HCT116 (cell line): ENCODE results near the gene TCF12. TPM values are rescaled to one million over a fixed set of nuclear protein-coding genes. Genes with fewer than 3 reads are reported as not detected.

Source experiments
- ATAC-seq: fragments of 200-7000 bp; cut with Tn5 transposase; 2 replicates; pipeline ENCODE4 v1.9.1; 2020; ENCODE audit warnings: mild to moderate bottlenecking, moderate library complexity
- BruUV-seq: library from RNA; stranded (reverse); fragments of 400-500 nt; replicated peaks from 2 replicates; lab custom pipeline; 2021; lab: Mats Ljungman, UMichigan
- CTCF ChIA-PET: fragments of 300-600 bp; sonication (Branson Sonifier 250); formaldehyde crosslinking; loops from one replicate; lab custom pipeline; 2021; ENCODE audit warnings: antibody characterized with exemption; lab: Charles Lee
- POLR2A ChIA-PET: fragments of 300-600, 350-600 bp; sonication (Branson Sonifier 250); formaldehyde crosslinking; loops from one replicate; lab custom pipeline; 2021; ENCODE audit warnings: antibody characterized with exemption; lab: Charles Lee
- RAD21 ChIA-PET, 2 experiments: fragments of 300-600 bp; sonication (Branson Sonifier 250); formaldehyde crosslinking; loops; one replicate each; lab custom pipeline; 2023; ENCODE audit warnings: low total read pairs in 2 of 2; ENCODE audit not compliant: uncharacterized antibody in 2 of 2, unreplicated experiment in 2 of 2, low non-redundant PET in 1 of 2; lab: Charles Lee
- DNase-seq: peaks from one replicate; pipeline ENCODE4 v3.0.0-alpha.2; 2010; ENCODE audit warnings: low read depth, low spot score
- H2AFZ ChIP-seq: fragments of 200-600 bp; shearing (Covaris generic), sonication (generic); 2 replicates; pipeline ENCODE4 v1.6.1; 2017; ENCODE audit warnings: low read depth, mixed run types, mixed read lengths, antibody characterized with exemption, low read length; ENCODE audit not compliant: poor library complexity, severe bottlenecking
- H3K27ac ChIP-seq: 2 replicates; pipeline ENCODE4 v1.5.1; 2012; ENCODE audit warnings: low read depth, low read length
- H3K27me3 ChIP-seq: fragments of 200-600 bp; sonication (generic); 2 replicates; pipeline ENCODE4 v1.6.1; 2016; ENCODE audit warnings: mixed run types, low read length, mixed read lengths; ENCODE audit not compliant: insufficient read depth
- H3K36me3 ChIP-seq, 2 experiments: fragments of 200-500 bp in 1 of 2; fragments of 200-600 bp in 1 of 2; sonication (Bioruptor generic) in 1 of 2; sonication (generic) in 1 of 2; 2 replicates each; pipeline versions ENCODE4 v1.5.1 to v1.6.1; 2014 to 2016; ENCODE audit warnings: low read length in 2 of 2, inconsistent platforms in 1 of 2, mixed read lengths in 1 of 2, mixed run types in 1 of 2; ENCODE audit not compliant: insufficient read depth in 2 of 2, control insufficient read depth in 1 of 2
- H3K4me1 ChIP-seq, 2 experiments: fragments of 200-600 bp in 1 of 2; sonication (generic) in 1 of 2; 2 replicates each; pipeline versions ENCODE4 v1.5.1 to v1.6.1; 2012 to 2017; ENCODE audit warnings: low read length in 2 of 2, inconsistent platforms in 1 of 2, mild to moderate bottlenecking in 1 of 2, mixed read lengths in 1 of 2, mixed run types in 1 of 2, moderate library complexity in 1 of 2; ENCODE audit not compliant: insufficient read depth in 2 of 2, control insufficient read depth in 1 of 2
- H3K4me2 ChIP-seq: fragments of 200-600 bp; sonication (generic); 2 replicates; pipeline ENCODE4 v1.6.1; 2017; ENCODE audit warnings: mixed run types, low read length, mixed read lengths
- H3K4me3 ChIP-seq, 2 experiments: fragments of 200-600 bp in 1 of 2; sonication (generic) in 1 of 2; replicated peaks in 1 of 2; 2 replicates each; pipeline ENCODE4 v1.5.1; 2011 to 2016; ENCODE audit warnings: low read length in 2 of 2, control low read depth in 1 of 2, low read depth in 1 of 2, mild to moderate bottlenecking in 1 of 2, mixed read lengths in 1 of 2, mixed run types in 1 of 2
- H3K79me2 ChIP-seq: fragments of 200-600 bp; sonication (generic); 2 replicates; pipeline ENCODE4 v1.6.1; 2017; ENCODE audit warnings: mild to moderate bottlenecking, mixed run types, low read length, moderate library complexity, mixed read lengths; ENCODE audit not compliant: insufficient read depth
- H3K9ac ChIP-seq: fragments of 200-600 bp; sonication (generic); 2 replicates; pipeline ENCODE4 v1.6.1; 2016; ENCODE audit warnings: low read length, mixed read lengths
- H3K9me2 ChIP-seq: fragments of 200-600 bp; sonication (generic), shearing (Covaris generic); 2 replicates; pipeline ENCODE4 v1.6.1; 2017; ENCODE audit warnings: mixed run types, mild to moderate bottlenecking, moderate library complexity; ENCODE audit not compliant: insufficient read depth
- H3K9me3 ChIP-seq, 2 experiments: fragments of 200-500 bp in 1 of 2; fragments of 200-600 bp in 1 of 2; sonication (Bioruptor generic) in 1 of 2; sonication (generic) in 1 of 2; 2 replicates each; pipeline ENCODE4 v1.6.1; 2014 to 2017; ENCODE audit warnings: low read length in 2 of 2, mixed read lengths in 2 of 2, inconsistent platforms in 1 of 2, low read depth in 1 of 2, mild to moderate bottlenecking in 1 of 2, mixed run types in 1 of 2, moderate library complexity in 1 of 2; ENCODE audit not compliant: control insufficient read depth in 1 of 2, insufficient read depth in 1 of 2
- H4K20me1 ChIP-seq: fragments of 200-600 bp; sonication (generic), shearing (Covaris generic); 2 replicates; pipeline ENCODE4 v1.6.1; 2017; ENCODE audit warnings: mixed run types, mild to moderate bottlenecking, moderate library complexity; ENCODE audit not compliant: insufficient read depth
- CBX3 ChIP-seq: IDR thresholded peaks from 2 replicates; pipeline ENCODE4 v1.6.1; 2012; ENCODE audit warnings: low read depth
- CEBPB ChIP-seq: IDR thresholded peaks from 2 replicates; pipeline ENCODE4 v1.6.1; 2012; ENCODE audit warnings: low read depth
- EGR1 ChIP-seq: IDR thresholded peaks from 2 replicates; pipeline ENCODE4 v1.6.1; 2012; ENCODE audit warnings: low read depth
- ELF1 ChIP-seq: IDR thresholded peaks from 2 replicates; pipeline ENCODE4 v1.6.1; 2012; ENCODE audit warnings: low read depth, borderline replicate concordance
- EZH2phosphoT487 ChIP-seq: fragments of 200-600 bp; IDR thresholded peaks from 2 replicates; pipeline ENCODE4 v1.6.1; 2018; ENCODE audit warnings: antibody characterized with exemption, borderline replicate concordance
- FOSL1 ChIP-seq: IDR thresholded peaks from 2 replicates; pipeline ENCODE4 v1.6.1; 2012; ENCODE audit warnings: low read depth
- MAX ChIP-seq: IDR thresholded peaks from 2 replicates; pipeline ENCODE4 v1.6.1; 2012
- POLR2A ChIP-seq: IDR thresholded peaks from 2 replicates; pipeline ENCODE4 v1.7.0; 2011; ENCODE audit warnings: borderline replicate concordance; ENCODE audit not compliant: insufficient read depth, insufficient read length; ENCODE audit errors: extremely low read depth
- RAD21 ChIP-seq: IDR thresholded peaks from 2 replicates; pipeline ENCODE4 v1.6.1; 2012; ENCODE audit warnings: low read depth, mild to moderate bottlenecking
- REST ChIP-seq: IDR thresholded peaks from 2 replicates; pipeline ENCODE4 v1.6.1; 2012; ENCODE audit warnings: low read depth
- SIN3A ChIP-seq: IDR thresholded peaks from 2 replicates; pipeline ENCODE4 v1.6.1; 2012; ENCODE audit warnings: low read depth
- SP1 ChIP-seq: IDR thresholded peaks from 2 replicates; pipeline ENCODE4 v1.6.1; 2012; ENCODE audit warnings: low read depth
- SRF ChIP-seq: IDR thresholded peaks from 2 replicates; pipeline ENCODE4 v1.6.1; 2012; ENCODE audit warnings: low read depth
- TCF7L2 ChIP-seq: IDR thresholded peaks from 2 replicates; pipeline ENCODE4 v1.7.0; 2011; ENCODE audit warnings: borderline replicate concordance, inconsistent platforms; ENCODE audit not compliant: insufficient read depth, insufficient read length; ENCODE audit errors: extremely low read depth
- YY1 ChIP-seq: IDR thresholded peaks from 2 replicates; pipeline ENCODE4 v1.6.1; 2011; ENCODE audit warnings: low read length, low read depth, moderate library complexity, mild to moderate bottlenecking; ENCODE audit not compliant: insufficient replicate concordance; ENCODE audit errors: extremely low read depth
- ZFX ChIP-seq: fragments of 450-650 bp; IDR thresholded peaks from 2 replicates; pipeline ENCODE4 v1.6.1; 2017
- ZNF274 ChIP-seq: fragments of 200-500 bp; sonication (Bioruptor generic); IDR thresholded peaks from 2 replicates; pipeline ENCODE4 v1.6.1; 2014; ENCODE audit warnings: mild to moderate bottlenecking, low read depth, low read length, inconsistent platforms
- intact Hi-C: fragments of 100-400 bp; cut with micrococcal nuclease; formaldehyde crosslinking; loops from 2 replicates; pipeline ENCODE4 v1.10.0; 2022
- total RNA-seq: library from RNA; stranded (reverse); gene quantifications from one replicate; pipeline ENCODE4 v1.2.1, GENCODE V29; 2021; ENCODE audit not compliant: unreplicated experiment
- TF ChIP-seq, protein P1 (sequence below): IDR thresholded peaks from 2 replicates; pipeline ENCODE4 v1.6.1; 2012

The TCF12 gene
- total RNA-seq, 1 experiment from 2014 or later, result 71.6 TPM

DNA sequence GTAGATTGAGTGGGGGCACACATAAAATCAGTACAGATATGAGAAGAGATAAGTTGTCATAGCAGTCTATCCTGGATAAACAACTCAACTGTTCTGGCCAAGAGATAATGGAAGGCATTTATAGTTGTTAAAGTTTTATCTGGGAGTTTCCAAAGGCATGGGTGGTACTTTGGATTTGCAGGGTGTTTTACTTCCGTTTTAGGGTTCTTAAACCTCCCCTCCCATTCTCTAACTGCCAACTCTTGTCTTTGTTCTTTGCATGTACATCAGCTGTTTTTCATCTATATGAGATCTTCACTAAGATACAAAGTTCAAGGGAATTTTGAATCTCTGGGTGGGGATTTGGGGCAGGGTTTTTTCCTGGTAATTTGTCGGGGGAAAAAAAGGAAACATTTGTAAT lies 283.1 kb downstream of the TCF12 start:
- intact Hi-C loops, result no loop called here
- CTCF ChIA-PET, result no interaction called here
- Histone ChIP-seq H3K9ac (no peak overlapping the region), H3K9me3 (no peaks in the 10 kb centered on the region), H3K4me1 (no peaks in the 10 kb centered on the region), H3K4me2 (no peak overlapping the region), H3K27ac (no peak overlapping the region), H4K20me1 (no peaks in the 10 kb centered on the region), H3K4me3 (no peak overlapping the region), H2AFZ (no peak overlapping the region), H3K9me2 (no peaks in the 10 kb centered on the region), H3K36me3 (no peaks in the 10 kb centered on the region), H3K27me3 (no peaks in the 10 kb centered on the region), H3K79me2 (no peaks in the 10 kb centered on the region)
- POLR2A ChIA-PET, result no interaction called here
- ATAC-seq (no peak), DNase-seq (no peak)
- TF ChIP-seq CBX3 (no peak), EGR1 (no peak), SRF (no peak), YY1 (no peak), ZFX (no peak), EZH2phosphoT487 (no peak), RAD21 (no peak), ZNF274 (no peak), POLR2A (no peak), TCF7L2 (no peak), CEBPB (no peak), SIN3A (no peak)
- no TSS peak for BruUV-seq
- RAD21 ChIA-PET, result no interaction called here

GRCh38 chr15:57203906-57204305 lies 285.5 kb downstream of the TCF12 start:
- Histone ChIP-seq H3K4me1 (no peaks in the 10 kb centered on the region), H3K4me3 (no peak overlapping the region), H2AFZ (no peak overlapping the region), H4K20me1 (no peaks in the 10 kb centered on the region), H3K9me2 (no peaks in the 10 kb centered on the region), H3K9me3 (no peaks in the 10 kb centered on the region), H3K36me3 (no peaks in the 10 kb centered on the region), H3K79me2 (no peaks in the 10 kb centered on the region), H3K4me2 (no peak overlapping the region), H3K27ac (no peak overlapping the region), H3K9ac (no peak overlapping the region), H3K27me3 (no peaks in the 10 kb centered on the region)
- intact Hi-C loops, result no loop called here
- RAD21 ChIA-PET, result no interaction called here
- no peak for ATAC-seq
- CTCF ChIA-PET, result no interaction called here
- POLR2A ChIA-PET, result no interaction called here
- no peak for DNase-seq
- no TSS peak for BruUV-seq
- TF ChIP-seq MAX (no peak), CBX3 (no peak), YY1 (no peak), POLR2A (no peak), CEBPB (no peak), FOSL1 (no peak), SP1 (no peak), ELF1 (no peak), REST (no peak), EGR1 (no peak), ZNF274 (no peak)
- TF ChIP-seq, protein P1, sequence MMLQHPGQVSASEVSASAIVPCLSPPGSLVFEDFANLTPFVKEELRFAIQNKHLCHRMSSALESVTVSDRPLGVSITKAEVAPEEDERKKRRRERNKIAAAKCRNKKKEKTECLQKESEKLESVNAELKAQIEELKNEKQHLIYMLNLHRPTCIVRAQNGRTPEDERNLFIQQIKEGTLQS, result no peak
